Bone marrow (tissue), 2 donors: Measurements from ENCODE around the gene PLCH1.
"Not testable (repeated sequence)": the region's sequence is repeated elsewhere in the genome, so short reads cannot be mapped to it uniquely, and the experiment has no call there.

Experiments
- DNase-seq, 2 donors: peaks; one replicate each; lab custom pipeline; 2025; lab: John Stamatoyannopoulos, UW

Gene PLCH1

GRCh38 chr3:155643581-155644165 is 101.2 kb downstream of the PLCH1 start:
- DNase-seq = no peak

- no peak for DNase-seq
These were observed 102.9 kb downstream of the PLCH1 start for GRCh38 chr3:155641956-155642355.

GRCh38 chr3:155640098-155640497 is 104.8 kb downstream of the PLCH1 start:
- DNase-seq = no peak

GRCh38 chr3:155639462-155640055 is 105.3 kb downstream of the PLCH1 start:
- no peak for DNase-seq

GRCh38 chr3:155638461-155638860 is 106.4 kb downstream of the PLCH1 start:
- not testable (repeated sequence) for DNase-seq

GRCh38 chr3:155637567-155637966 is 107.3 kb downstream of the PLCH1 start:
- DNase-seq = no peak

GRCh38 chr3:155635056-155635455 is 109.8 kb downstream of the PLCH1 start:
- DNase-seq = no peak

- no peak for DNase-seq
These were observed 110.7 kb downstream of the PLCH1 start for GRCh38 chr3:155634121-155634719.

GRCh38 chr3:155631323-155632019 is 113.4 kb downstream of the PLCH1 start:
- no peak for DNase-seq

- no peak for DNase-seq
These were observed 115.3 kb downstream of the PLCH1 start for GRCh38 chr3:155629556-155629955.

- DNase-seq = no peak
These were observed 115.8 kb downstream of the PLCH1 start for GRCh38 chr3:155629056-155629455.

GRCh38 chr3:155622647-155623046 is 122.2 kb downstream of the PLCH1 start:
- DNase-seq = not testable (repeated sequence)

GRCh38 chr3:155620552-155620951 is 124.3 kb downstream of the PLCH1 start:
- not testable (repeated sequence) for DNase-seq

- no peak for DNase-seq
These were observed 125.6 kb downstream of the PLCH1 start for GRCh38 chr3:155619118-155619915.

- no peak for DNase-seq
These were observed 126.3 kb downstream of the PLCH1 start for GRCh38 chr3:155618543-155618942.

- no peak for DNase-seq
These were observed 127.4 kb downstream of the PLCH1 start for GRCh38 chr3:155617346-155617925.

GRCh38 chr3:155615141-155615540 is 129.7 kb downstream of the PLCH1 start:
- not testable (repeated sequence) for DNase-seq

GRCh38 chr3:155614410-155614809 is 130.5 kb downstream of the PLCH1 start:
- not testable (repeated sequence) for DNase-seq

- no peak for DNase-seq
These were observed 133.4 kb downstream of the PLCH1 start for GRCh38 chr3:155611456-155611855.

GRCh38 chr3:155609586-155609985 is 135.3 kb downstream of the PLCH1 start:
- no peak for DNase-seq

GRCh38 chr3:155608228-155608920 is 136.5 kb downstream of the PLCH1 start:
- DNase-seq = no peak
